Neural cell (in vitro differentiated cells): ENCODE results near the gene TCL1A.

Experiments
- CTCF ChIP-seq: fragments of 450-650 bp; IDR thresholded peaks from 2 replicates; pipeline ENCODE4 v1.5.1; 2014; ENCODE audit warnings: antibody characterized with exemption, mild to moderate bottlenecking, moderate library complexity; ENCODE audit not compliant: poor library complexity, severe bottlenecking
- EP300 ChIP-seq: fragments of 450-650 bp; conservative IDR thresholded peaks from 2 replicates; pipeline ENCODE4 v1.6.1; 2014; ENCODE audit warnings: antibody characterized with exemption, mild to moderate bottlenecking, moderate library complexity; ENCODE audit not compliant: poor library complexity, severe bottlenecking
- EZH2 ChIP-seq: fragments of 200-600, 300-800 bp; shearing (Covaris generic), sonication (generic); IDR thresholded peaks from 2 replicates; pipeline ENCODE4 v1.6.1; 2014; ENCODE audit warnings: antibody characterized with exemption, low read length, borderline replicate concordance, mild to moderate bottlenecking; ENCODE audit not compliant: insufficient read depth, poor library complexity, severe bottlenecking
- MXI1 ChIP-seq: fragments of 450-650 bp; conservative IDR thresholded peaks from 2 replicates; pipeline ENCODE4 v1.6.1; 2014; ENCODE audit warnings: antibody characterized with exemption, mild to moderate bottlenecking; ENCODE audit not compliant: poor library complexity, severe bottlenecking
- POLR2AphosphoS5 ChIP-seq: IDR thresholded peaks from 2 replicates; pipeline ENCODE4 v1.6.1; 2012
- RAD21 ChIP-seq: fragments of 450-650 bp; conservative IDR thresholded peaks from 2 replicates; pipeline ENCODE4 v1.6.1; 2014; ENCODE audit warnings: antibody characterized with exemption, mild to moderate bottlenecking, moderate library complexity
- REST ChIP-seq: IDR thresholded peaks from 2 replicates; pipeline ENCODE4 v1.6.1; 2012; ENCODE audit warnings: borderline replicate concordance
- SMC3 ChIP-seq: fragments of 450-650 bp; conservative IDR thresholded peaks from 2 replicates; pipeline ENCODE4 v1.6.1; 2014; ENCODE audit warnings: antibody characterized with exemption, mild to moderate bottlenecking, moderate library complexity; ENCODE audit not compliant: poor library complexity
- TAF1 ChIP-seq: IDR thresholded peaks from 2 replicates; pipeline ENCODE4 v1.6.1; 2012; ENCODE audit warnings: low read depth

- TF ChIP-seq RAD21: no peak
- no peak for TF ChIP-seq CTCF
- TF ChIP-seq EP300: no peak
- TF ChIP-seq MXI1: no peak
- no peak for TF ChIP-seq POLR2AphosphoS5
- no peak for TF ChIP-seq REST
- TF ChIP-seq EZH2: no peak
- TF ChIP-seq TAF1: no peak
- TF ChIP-seq SMC3: no peak
Observed at GRCh38 chr14:95674613-95675012, 39.3 kb downstream of the TCL1A start.
